Activated T-cell treated with anti-CD3 and anti-CD28 coated beads, Interleukin-2, amount 50 U/mL, for 4 hours (primary cell): Measurements from ENCODE around the gene NAT8L. TPM values are rescaled to one million over a fixed set of nuclear protein-coding genes. Genes with fewer than 3 reads are reported as not detected.

Source experiments
- ATAC-seq, 2 donors: fragments of 200-7000 bp; cut with Tn5 transposase; one replicate each; pipeline ENCODE4 v1.10.0; 2021
- DNase-seq: peaks from one replicate; pipeline ENCODE4 v3.0.0-alpha.2; 2020
- H3K27me3 Mint-ChIP-seq: one replicate; pipeline ENCODE4 v1.8.0; 2021; ENCODE audit warnings: low read depth, mixed read lengths
- H3K36me3 Mint-ChIP-seq: one replicate; pipeline ENCODE4 v1.8.0; 2022; ENCODE audit warnings: mixed read lengths; ENCODE audit not compliant: insufficient read depth
- H3K4me1 Mint-ChIP-seq: one replicate; pipeline ENCODE4 v1.8.0; 2021; ENCODE audit warnings: low read depth, mixed read lengths
- H3K4me3 Mint-ChIP-seq: one replicate; pipeline ENCODE4 v1.8.0; 2021; ENCODE audit warnings: mild to moderate bottlenecking, moderate library complexity, mixed read lengths
- H3K9me3 Mint-ChIP-seq: one replicate; pipeline ENCODE4 v1.8.0; 2021; ENCODE audit warnings: mixed read lengths
- total RNA-seq, 3 donors: library from RNA; stranded (reverse); gene quantifications; one replicate each; pipeline ENCODE4 v1.2.1, GENCODE V29; 2021

NAT8L gene
- total RNA-seq, 3 donors from 2014 or later: 0.71 to 1.2 (median 0.82) TPM

GRCh38 chr4:2082118-2082517 is 23.0 kb downstream of the NAT8L start:
- no peaks in the 10 kb centered on the region for H3K27me3 Mint-ChIP-seq
- no peaks in the 10 kb centered on the region for H3K9me3 Mint-ChIP-seq
- H3K4me1 Mint-ChIP-seq: no peaks in the 10 kb centered on the region
- no peaks in the 10 kb centered on the region for H3K36me3 Mint-ChIP-seq
- DNase-seq (no peak), ATAC-seq (no peak)
- H3K4me3 Mint-ChIP-seq: no peak overlapping the region

GRCh38 chr4:2082627-2083026 is 23.5 kb downstream of the NAT8L start:
- Mint-ChIP-seq H3K4me3 (no peak overlapping the region), H3K9me3 (no peaks in the 10 kb centered on the region), H3K27me3 (no peaks in the 10 kb centered on the region), H3K36me3 (no peaks in the 10 kb centered on the region), H3K4me1 (no peaks in the 10 kb centered on the region)
- DNase-seq (no peak), ATAC-seq (no peak)

- DNase-seq (no peak), ATAC-seq (no peak)
- Mint-ChIP-seq H3K4me3 (no peak overlapping the region), H3K36me3 (no peaks in the 10 kb centered on the region), H3K27me3 (no peaks in the 10 kb centered on the region), H3K4me1 (no peaks in the 10 kb centered on the region), H3K9me3 (no peaks in the 10 kb centered on the region)
Measured at GRCh38 chr4:2083116-2083825, 24.1 kb downstream of the NAT8L start.

- no peak for ATAC-seq
Measured at GRCh38 chr4:2083826-2084160, 24.7 kb downstream of the NAT8L start.

GRCh38 chr4:2084316-2084715 is 25.2 kb downstream of the NAT8L start:
- Mint-ChIP-seq H3K9me3 (no peaks in the 10 kb centered on the region), H3K36me3 (no peaks in the 10 kb centered on the region), H3K4me3 (no peak overlapping the region), H3K4me1 (no peaks in the 10 kb centered on the region), H3K27me3 (no peaks in the 10 kb centered on the region)
- DNase-seq (no peak), ATAC-seq (no peak)

More at GRCh38 chr4:2083826-2084160, 24.7 kb downstream of the NAT8L start:
- no peaks in the 10 kb centered on the region for H3K9me3 Mint-ChIP-seq
- H3K27me3 Mint-ChIP-seq: no peaks in the 10 kb centered on the region
- no peaks in the 10 kb centered on the region for H3K4me1 Mint-ChIP-seq
- no peak for DNase-seq
- H3K36me3 Mint-ChIP-seq: no peaks in the 10 kb centered on the region
- H3K4me3 Mint-ChIP-seq: no peak overlapping the region

GRCh38 chr4:2085496-2085901 is 26.4 kb downstream of the NAT8L start:
- Mint-ChIP-seq H3K4me1 (no peaks in the 10 kb centered on the region), H3K9me3 (no peaks in the 10 kb centered on the region), H3K36me3 (no peaks in the 10 kb centered on the region), H3K4me3 (no peak overlapping the region), H3K27me3 (no peaks in the 10 kb centered on the region)
- ATAC-seq: no peak
- DNase-seq: no peak

- no peak overlapping the region for H3K4me3 Mint-ChIP-seq
- no peaks in the 10 kb centered on the region for H3K9me3 Mint-ChIP-seq
- DNase-seq (no peak), ATAC-seq (no peak)
- H3K27me3 Mint-ChIP-seq: no peaks in the 10 kb centered on the region
- no peaks in the 10 kb centered on the region for H3K4me1 Mint-ChIP-seq
- no peaks in the 10 kb centered on the region for H3K36me3 Mint-ChIP-seq
Measured at GRCh38 chr4:2087170-2087569, 28.0 kb downstream of the NAT8L start.

- no peak for DNase-seq
- no peaks in the 10 kb centered on the region for H3K9me3 Mint-ChIP-seq
- no peak overlapping the region for H3K4me3 Mint-ChIP-seq
- H3K4me1 Mint-ChIP-seq: no peaks in the 10 kb centered on the region
- H3K27me3 Mint-ChIP-seq: no peaks in the 10 kb centered on the region
- no peaks in the 10 kb centered on the region for H3K36me3 Mint-ChIP-seq
- no peak for ATAC-seq
Measured at GRCh38 chr4:2089222-2089621, 30.1 kb downstream of the NAT8L start.

- H3K36me3 Mint-ChIP-seq: no peaks in the 10 kb centered on the region
- H3K4me3 Mint-ChIP-seq: no peak overlapping the region
- no peak for ATAC-seq
- peaks cover 1% of the 10 kb centered on the region for H3K27me3 Mint-ChIP-seq
- no peak for DNase-seq
- no peaks in the 10 kb centered on the region for H3K4me1 Mint-ChIP-seq
- no peaks in the 10 kb centered on the region for H3K9me3 Mint-ChIP-seq
Measured at GRCh38 chr4:2090642-2091041, 31.5 kb downstream of the NAT8L start.

- ATAC-seq (no peak), DNase-seq (no peak)
- H3K4me3 Mint-ChIP-seq: no peak overlapping the region
- H3K4me1 Mint-ChIP-seq: no peaks in the 10 kb centered on the region
- H3K36me3 Mint-ChIP-seq: peaks cover 5% of the 10 kb centered on the region
- H3K9me3 Mint-ChIP-seq: peaks cover 9% of the 10 kb centered on the region
- peaks cover 3% of the 10 kb centered on the region for H3K27me3 Mint-ChIP-seq
Measured at GRCh38 chr4:2091990-2092668, 33.0 kb downstream of the NAT8L start.

- H3K27me3 Mint-ChIP-seq: peaks cover 3% of the 10 kb centered on the region
- peaks cover 9% of the 10 kb centered on the region for H3K9me3 Mint-ChIP-seq
Measured at GRCh38 chr4:2092669-2093053, 33.5 kb downstream of the NAT8L start.

GRCh38 chr4:2093265-2093664 is 34.1 kb downstream of the NAT8L start:
- H3K36me3 Mint-ChIP-seq: peaks cover 5% of the 10 kb centered on the region
- H3K4me3 Mint-ChIP-seq: no peak overlapping the region
- ATAC-seq (no peak), DNase-seq (no peak)
- no peaks in the 10 kb centered on the region for H3K4me1 Mint-ChIP-seq
- H3K27me3 Mint-ChIP-seq: peaks cover 3% of the 10 kb centered on the region
- H3K9me3 Mint-ChIP-seq: peaks cover 9% of the 10 kb centered on the region

More at GRCh38 chr4:2092669-2093053, 33.5 kb downstream of the NAT8L start:
- Mint-ChIP-seq H3K4me1 (no peaks in the 10 kb centered on the region), H3K4me3 (no peak overlapping the region), H3K36me3 (peaks cover 5% of the 10 kb centered on the region)
- DNase-seq: no peak
- ATAC-seq: no peak

GRCh38 chr4:2094545-2094944 is 35.4 kb downstream of the NAT8L start:
- ATAC-seq (no peak), DNase-seq (no peak)
- H3K36me3 Mint-ChIP-seq: peaks cover 5% of the 10 kb centered on the region
- no peak overlapping the region for H3K4me3 Mint-ChIP-seq
- H3K9me3 Mint-ChIP-seq: peaks cover 9% of the 10 kb centered on the region
- H3K27me3 Mint-ChIP-seq: peaks cover 3% of the 10 kb centered on the region
- H3K4me1 Mint-ChIP-seq: no peaks in the 10 kb centered on the region

GRCh38 chr4:2095236-2096072 is 36.3 kb downstream of the NAT8L start:
- Mint-ChIP-seq H3K9me3 (peaks cover 9% of the 10 kb centered on the region), H3K27me3 (peaks cover 3% of the 10 kb centered on the region), H3K4me3 (no peak overlapping the region), H3K36me3 (peaks cover 5% of the 10 kb centered on the region), H3K4me1 (no peaks in the 10 kb centered on the region)
- ATAC-seq (no peak), DNase-seq (no peak)
